Measurements from ENCODE around the gene CPNE2. TPM values are rescaled to one million over a fixed set of nuclear protein-coding genes. Genes with fewer than 3 reads are reported as not detected.

The CPNE2 gene
- total RNA-seq, 1 donor = 11.6 TPM

DNA sequence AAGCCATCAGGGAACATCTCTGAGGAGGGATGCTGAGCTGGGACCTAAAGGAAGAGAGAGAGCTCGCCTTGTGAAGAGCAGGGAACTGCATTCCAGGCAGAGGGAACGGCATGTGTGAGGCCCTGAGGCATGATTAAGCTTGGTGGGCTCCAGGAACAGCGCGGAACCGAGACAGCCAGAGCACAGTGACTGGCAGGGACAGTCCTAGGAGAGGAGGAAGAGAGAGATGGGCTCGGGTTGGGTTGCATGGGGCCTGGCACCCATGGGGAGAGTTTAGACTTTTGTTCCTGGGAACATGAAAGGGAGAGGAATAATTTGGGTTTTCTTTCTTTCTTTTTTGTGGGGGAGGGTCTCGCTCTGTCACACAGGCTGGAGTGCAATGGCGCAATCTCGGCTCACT lies 39.2 kb upstream of the CPNE2 start:
- TF ChIP-seq, protein P1, sequence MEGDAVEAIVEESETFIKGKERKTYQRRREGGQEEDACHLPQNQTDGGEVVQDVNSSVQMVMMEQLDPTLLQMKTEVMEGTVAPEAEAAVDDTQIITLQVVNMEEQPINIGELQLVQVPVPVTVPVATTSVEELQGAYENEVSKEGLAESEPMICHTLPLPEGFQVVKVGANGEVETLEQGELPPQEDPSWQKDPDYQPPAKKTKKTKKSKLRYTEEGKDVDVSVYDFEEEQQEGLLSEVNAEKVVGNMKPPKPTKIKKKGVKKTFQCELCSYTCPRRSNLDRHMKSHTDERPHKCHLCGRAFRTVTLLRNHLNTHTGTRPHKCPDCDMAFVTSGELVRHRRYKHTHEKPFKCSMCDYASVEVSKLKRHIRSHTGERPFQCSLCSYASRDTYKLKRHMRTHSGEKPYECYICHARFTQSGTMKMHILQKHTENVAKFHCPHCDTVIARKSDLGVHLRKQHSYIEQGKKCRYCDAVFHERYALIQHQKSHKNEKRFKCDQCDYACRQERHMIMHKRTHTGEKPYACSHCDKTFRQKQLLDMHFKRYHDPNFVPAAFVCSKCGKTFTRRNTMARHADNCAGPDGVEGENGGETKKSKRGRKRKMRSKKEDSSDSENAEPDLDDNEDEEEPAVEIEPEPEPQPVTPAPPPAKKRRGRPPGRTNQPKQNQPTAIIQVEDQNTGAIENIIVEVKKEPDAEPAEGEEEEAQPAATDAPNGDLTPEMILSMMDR (IDR thresholded peaks at IDR 0.05; ENCODE audit: extremely low read depth, low read depth, low read length) = no peak
- H3K4me3 ChIP-seq (ENCODE audit: insufficient read depth, low read length) = no peak overlapping the region
- H3K27ac ChIP-seq (ENCODE audit: low read depth, low read length) = no peak overlapping the region
- no peak for DNase-seq (ENCODE audit: insufficient read length, low spot score, missing footprints)
- H3K9me3 ChIP-seq (ENCODE audit: low read depth, low read length) = no peaks in the 10 kb centered on the region
- H3K4me1 ChIP-seq (ENCODE audit: insufficient read depth, low read length) = no peaks in the 10 kb centered on the region
- H4K20me1 ChIP-seq (ENCODE audit: insufficient read depth, low read length) = no peaks in the 10 kb centered on the region
- no peak overlapping the region for H2AFZ ChIP-seq (ENCODE audit: low read length)
- peaks cover 40% of the 10 kb centered on the region for H3K36me3 ChIP-seq (ENCODE audit: insufficient read depth, low read length)
- H3K79me2 ChIP-seq (ENCODE audit: insufficient read depth, low read length) = no peaks in the 10 kb centered on the region
- no peak overlapping the region for H3K4me2 ChIP-seq (ENCODE audit: insufficient read depth, low read length)
- H3K27me3 ChIP-seq (ENCODE audit: insufficient read depth, low read length) = no peaks in the 10 kb centered on the region

DNA sequence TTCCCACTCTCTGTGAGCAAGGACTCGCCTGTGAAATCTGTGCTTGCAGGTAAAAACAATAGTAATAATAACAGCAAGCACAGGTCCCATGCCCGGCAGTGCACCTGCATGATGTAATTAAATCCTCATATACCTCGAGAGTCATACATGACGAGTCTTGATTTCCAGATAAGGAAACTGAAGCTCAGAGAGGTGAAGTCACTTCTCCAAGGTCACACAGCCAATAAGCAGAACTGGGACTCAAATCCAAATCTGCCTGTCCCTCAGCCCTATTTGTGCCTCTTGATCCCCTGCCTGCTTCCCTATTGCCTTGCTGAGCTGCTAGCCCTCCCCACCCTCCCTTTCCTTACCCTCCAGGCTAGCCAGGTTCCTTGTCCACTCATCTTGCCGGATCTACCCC lies 38.0 kb upstream of the CPNE2 start:
- Histone ChIP-seq H3K27me3 (ENCODE audit: insufficient read depth, low read length) (no peaks in the 10 kb centered on the region), H3K27ac (ENCODE audit: low read depth, low read length) (no peak overlapping the region), H3K4me1 (ENCODE audit: insufficient read depth, low read length) (no peaks in the 10 kb centered on the region), H3K4me3 (ENCODE audit: insufficient read depth, low read length) (no peak overlapping the region), H2AFZ (ENCODE audit: low read length) (no peak overlapping the region), H4K20me1 (ENCODE audit: insufficient read depth, low read length) (no peaks in the 10 kb centered on the region), H3K9me3 (ENCODE audit: low read depth, low read length) (no peaks in the 10 kb centered on the region), H3K79me2 (ENCODE audit: insufficient read depth, low read length) (no peaks in the 10 kb centered on the region), H3K4me2 (ENCODE audit: insufficient read depth, low read length) (no peak overlapping the region), H3K36me3 (ENCODE audit: insufficient read depth, low read length) (peaks cover 47% of the 10 kb centered on the region)
- peak; percentile 27 for DNase-seq (ENCODE audit: insufficient read length, low spot score, missing footprints)
- TF ChIP-seq, protein P1 (IDR thresholded peaks at IDR 0.05; ENCODE audit: extremely low read depth, low read depth, low read length) = no peak

DNA sequence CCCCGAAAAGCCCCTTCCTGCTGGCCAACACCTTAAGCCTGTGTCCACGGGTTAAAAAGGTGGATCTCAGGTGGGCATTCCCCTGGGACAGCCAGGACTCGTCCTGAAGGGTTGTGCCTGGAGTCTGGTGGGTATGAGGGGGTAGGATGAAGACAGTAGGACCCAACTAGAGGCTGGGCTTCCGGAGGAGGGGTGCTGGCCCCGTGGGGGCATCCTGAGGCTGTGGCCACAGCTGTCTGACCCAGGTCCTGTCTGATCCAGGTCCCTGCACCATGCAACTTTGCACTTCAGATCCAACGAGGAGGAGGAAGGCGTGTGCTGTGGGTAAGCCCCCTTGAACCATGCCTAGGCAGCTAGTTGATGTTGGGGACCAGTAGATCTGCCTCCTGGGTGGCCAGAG lies 37.6 kb upstream of the CPNE2 start:
- TF ChIP-seq, protein P1 (IDR thresholded peaks at IDR 0.05; ENCODE audit: extremely low read depth, low read depth, low read length) = no peak
- peaks cover 47% of the 10 kb centered on the region for H3K36me3 ChIP-seq (ENCODE audit: insufficient read depth, low read length)

DNA sequence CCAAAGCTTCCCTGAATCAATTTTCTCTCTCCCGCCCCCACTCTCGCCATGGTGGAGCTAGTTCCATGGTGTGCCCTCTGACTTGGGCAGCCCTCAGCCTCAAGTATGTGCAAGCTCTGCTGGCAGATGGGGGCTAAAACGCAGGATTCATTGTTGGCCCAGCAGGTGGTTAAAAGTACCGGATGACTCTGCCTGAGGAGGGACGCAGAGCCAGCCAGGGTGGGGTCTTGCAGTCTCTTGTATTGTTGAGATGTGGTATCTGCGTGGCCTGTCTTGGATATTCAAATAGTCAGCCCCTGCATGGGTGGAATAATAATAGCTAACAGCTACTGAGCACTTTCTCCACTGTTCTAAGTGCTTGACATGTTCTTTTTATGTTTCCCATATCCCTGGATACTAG lies 36.7 kb upstream of the CPNE2 start:
- no peak overlapping the region for H3K4me3 ChIP-seq (ENCODE audit: insufficient read depth, low read length)
- peak; percentile 9 for DNase-seq (ENCODE audit: insufficient read length, low spot score, missing footprints)
- peaks cover 5% of the 10 kb centered on the region for H3K4me1 ChIP-seq (ENCODE audit: insufficient read depth, low read length)
- peaks cover 46% of the 10 kb centered on the region for H3K36me3 ChIP-seq (ENCODE audit: insufficient read depth, low read length)
- no peak overlapping the region for H3K27ac ChIP-seq (ENCODE audit: low read depth, low read length)
- H2AFZ ChIP-seq (ENCODE audit: low read length) = no peak overlapping the region
- H3K4me2 ChIP-seq (ENCODE audit: insufficient read depth, low read length) = no peak overlapping the region
- no peaks in the 10 kb centered on the region for H3K79me2 ChIP-seq (ENCODE audit: insufficient read depth, low read length)
- no peaks in the 10 kb centered on the region for H4K20me1 ChIP-seq (ENCODE audit: insufficient read depth, low read length)
- H3K9me3 ChIP-seq (ENCODE audit: low read depth, low read length) = no peaks in the 10 kb centered on the region
- H3K27me3 ChIP-seq (ENCODE audit: insufficient read depth, low read length) = no peaks in the 10 kb centered on the region
- TF ChIP-seq, protein P1 (IDR thresholded peaks at IDR 0.05; ENCODE audit: extremely low read depth, low read depth, low read length) = no peak

More for the DNA sequence above, 37.6 kb upstream of the CPNE2 start:
- H3K9me3 ChIP-seq (ENCODE audit: low read depth, low read length) = no peaks in the 10 kb centered on the region
- no peak overlapping the region for H3K4me2 ChIP-seq (ENCODE audit: insufficient read depth, low read length)
- H2AFZ ChIP-seq (ENCODE audit: low read length) = no peak overlapping the region
- H4K20me1 ChIP-seq (ENCODE audit: insufficient read depth, low read length) = no peaks in the 10 kb centered on the region
- H3K27ac ChIP-seq (ENCODE audit: low read depth, low read length) = no peak overlapping the region
- H3K4me3 ChIP-seq (ENCODE audit: insufficient read depth, low read length) = no peak overlapping the region
- no peaks in the 10 kb centered on the region for H3K27me3 ChIP-seq (ENCODE audit: insufficient read depth, low read length)
- H3K79me2 ChIP-seq (ENCODE audit: insufficient read depth, low read length) = no peaks in the 10 kb centered on the region
- no peaks in the 10 kb centered on the region for H3K4me1 ChIP-seq (ENCODE audit: insufficient read depth, low read length)
- no peak for DNase-seq (ENCODE audit: insufficient read length, low spot score, missing footprints)
